ENCODE data around the gene JPH4.
"Not testable (repeated sequence)": the region's sequence is repeated elsewhere in the genome, so short reads cannot be mapped to it uniquely, and the experiment has no call there.

The JPH4 gene

GRCh38 chr14:23538050-23538718 lies 40.4 kb downstream of the JPH4 start:
- Histone ChIP-seq H3K27ac (no peak overlapping the region), H3K4me3 (no peak overlapping the region)
- DNase-seq (ENCODE audit: low spot score), result no peak
- TF ChIP-seq CTCF (IDR thresholded peaks at IDR 0.05), result no peak

GRCh38 chr14:23537351-23538049 lies 41.1 kb downstream of the JPH4 start:
- DNase-seq (ENCODE audit: low spot score), result no peak
- no peak overlapping the region for H3K27ac ChIP-seq
- no peak overlapping the region for H3K4me3 ChIP-seq
- TF ChIP-seq CTCF (IDR thresholded peaks at IDR 0.05), result no peak

GRCh38 chr14:23536906-23537305 lies 41.7 kb downstream of the JPH4 start:
- not testable (repeated sequence) for H3K27ac ChIP-seq

GRCh38 chr14:23536494-23536893 lies 42.1 kb downstream of the JPH4 start:
- no peak for DNase-seq (ENCODE audit: low spot score)
- no peak overlapping the region for H3K4me3 ChIP-seq
- TF ChIP-seq CTCF (IDR thresholded peaks at IDR 0.05), result no peak
- H3K27ac ChIP-seq, result no peak overlapping the region

More at GRCh38 chr14:23536906-23537305, 41.7 kb downstream of the JPH4 start:
- not testable (repeated sequence) for H3K4me3 ChIP-seq; DNase-seq (ENCODE audit: low spot score)

GRCh38 chr14:23535943-23536342 lies 42.6 kb downstream of the JPH4 start:
- no peak overlapping the region for H3K27ac ChIP-seq
- no peak overlapping the region for H3K4me3 ChIP-seq
- no peak for TF ChIP-seq CTCF (IDR thresholded peaks at IDR 0.05)
- DNase-seq (ENCODE audit: low spot score), result no peak

- no peak for TF ChIP-seq CTCF (IDR thresholded peaks at IDR 0.05)
- Histone ChIP-seq H3K27ac (no peak overlapping the region), H3K4me3 (no peak overlapping the region)
- no peak for DNase-seq (ENCODE audit: low spot score)
Observed at GRCh38 chr14:23533652-23534435, 44.7 kb downstream of the JPH4 start.

GRCh38 chr14:23532658-23533057 lies 45.9 kb downstream of the JPH4 start:
- Histone ChIP-seq H3K4me3 (no peak overlapping the region), H3K27ac (no peak overlapping the region)
- TF ChIP-seq CTCF (IDR thresholded peaks at IDR 0.05), result no peak
- no peak for DNase-seq (ENCODE audit: low spot score)
